ENCODE data around the gene MYOC. TPM values are rescaled to one million over a fixed set of nuclear protein-coding genes. Genes with fewer than 3 reads are reported as not detected.

MYOC gene
- total RNA-seq, 1 donor from 2014 or later, result not detected

GRCh38 chr1:171637928-171638576 lies 14.4 kb downstream of the MYOC start:
- Histone ChIP-seq H3K4me3 (ENCODE audit: low read depth, low read length) (no peak overlapping the region), H3K36me3 (ENCODE audit: control insufficient read depth, insufficient read depth, low read length) (no peaks in the 10 kb centered on the region), H3K27me3 (ENCODE audit: control insufficient read depth, insufficient read depth, low read length) (no peaks in the 10 kb centered on the region)
- TF ChIP-seq CTCF (IDR thresholded peaks at IDR 0.05; ENCODE audit: insufficient read depth, low read length, poor library complexity, severe bottlenecking), result no peak
- no peak for DNase-seq (ENCODE audit: low read depth)

- H3K4me3 ChIP-seq (ENCODE audit: low read depth, low read length), result no peak overlapping the region
- no peak for DNase-seq (ENCODE audit: low read depth)
- no peaks in the 10 kb centered on the region for H3K36me3 ChIP-seq (ENCODE audit: control insufficient read depth, insufficient read depth, low read length)
- no peaks in the 10 kb centered on the region for H3K27me3 ChIP-seq (ENCODE audit: control insufficient read depth, insufficient read depth, low read length)
- no peak for TF ChIP-seq CTCF (IDR thresholded peaks at IDR 0.05; ENCODE audit: insufficient read depth, low read length, poor library complexity, severe bottlenecking)
Measured at GRCh38 chr1:171636141-171636540, 16.3 kb downstream of the MYOC start.

- Histone ChIP-seq H3K27me3 (ENCODE audit: control insufficient read depth, insufficient read depth, low read length) (no peaks in the 10 kb centered on the region), H3K36me3 (ENCODE audit: control insufficient read depth, insufficient read depth, low read length) (no peaks in the 10 kb centered on the region), H3K4me3 (ENCODE audit: low read depth, low read length) (no peak overlapping the region)
- no peak for TF ChIP-seq CTCF (IDR thresholded peaks at IDR 0.05; ENCODE audit: insufficient read depth, low read length, poor library complexity, severe bottlenecking)
- DNase-seq (ENCODE audit: low read depth), result no peak
Measured at GRCh38 chr1:171635661-171636060, 16.8 kb downstream of the MYOC start.

GRCh38 chr1:171628225-171628624 lies 24.3 kb downstream of the MYOC start:
- Histone ChIP-seq H3K27me3 (ENCODE audit: control insufficient read depth, insufficient read depth, low read length) (peaks cover 2% of the 10 kb centered on the region), H3K36me3 (ENCODE audit: control insufficient read depth, insufficient read depth, low read length) (no peaks in the 10 kb centered on the region), H3K4me3 (ENCODE audit: low read depth, low read length) (no peak overlapping the region)
- no peak for TF ChIP-seq CTCF (IDR thresholded peaks at IDR 0.05; ENCODE audit: insufficient read depth, low read length, poor library complexity, severe bottlenecking)
- no peak for DNase-seq (ENCODE audit: low read depth)

GRCh38 chr1:171627020-171627419 lies 25.5 kb downstream of the MYOC start:
- TF ChIP-seq CTCF (IDR thresholded peaks at IDR 0.05; ENCODE audit: insufficient read depth, low read length, poor library complexity, severe bottlenecking), result no peak
- H3K36me3 ChIP-seq (ENCODE audit: control insufficient read depth, insufficient read depth, low read length), result no peaks in the 10 kb centered on the region
- DNase-seq (ENCODE audit: low read depth), result no peak
- no peak overlapping the region for H3K4me3 ChIP-seq (ENCODE audit: low read depth, low read length)
- peaks cover 2% of the 10 kb centered on the region for H3K27me3 ChIP-seq (ENCODE audit: control insufficient read depth, insufficient read depth, low read length)

GRCh38 chr1:171625225-171625624 lies 27.3 kb downstream of the MYOC start:
- H3K4me3 ChIP-seq (ENCODE audit: low read depth, low read length), result no peak overlapping the region
- H3K27me3 ChIP-seq (ENCODE audit: control insufficient read depth, insufficient read depth, low read length), result peaks cover 2% of the 10 kb centered on the region
- no peaks in the 10 kb centered on the region for H3K36me3 ChIP-seq (ENCODE audit: control insufficient read depth, insufficient read depth, low read length)
- DNase-seq (ENCODE audit: low read depth), result no peak
- TF ChIP-seq CTCF (IDR thresholded peaks at IDR 0.05; ENCODE audit: insufficient read depth, low read length, poor library complexity, severe bottlenecking), result no peak

Measured in kidney epithelial cell (primary cell).